CD4-positive, alpha-beta T cell treated with Interleukin-2 at 100 ng/mL for 4 hours (primary cell): ENCODE measurements around the gene FGFR3.
"Not testable (repeated sequence)": the region's sequence is repeated elsewhere in the genome, so short reads cannot be mapped to it uniquely, and the experiment has no call there.

Source experiments
- DNase-seq: peaks from one replicate; pipeline ENCODE4 v3.0.0-alpha.2; 2020; ENCODE audit warnings: low spot score

FGFR3 gene

GRCh38 chr4:1842339-1842895 is 49.3 kb downstream of the FGFR3 start:
- no peak for DNase-seq

GRCh38 chr4:1842993-1843448 is 49.9 kb downstream of the FGFR3 start:
- DNase-seq: no peak

- no peak for DNase-seq
These were observed 50.8 kb downstream of the FGFR3 start for GRCh38 chr4:1843852-1844251.

GRCh38 chr4:1844618-1845017 is 51.5 kb downstream of the FGFR3 start:
- DNase-seq: not testable (repeated sequence)

- DNase-seq: no peak
These were observed 53.5 kb downstream of the FGFR3 start for GRCh38 chr4:1846580-1846979.

- no peak for DNase-seq
These were observed 57.2 kb downstream of the FGFR3 start for GRCh38 chr4:1850276-1850675.

- DNase-seq: no peak
These were observed 58.1 kb downstream of the FGFR3 start for GRCh38 chr4:1851160-1851559.

- DNase-seq: no peak
These were observed 58.7 kb downstream of the FGFR3 start for GRCh38 chr4:1851575-1852410.

- DNase-seq: no peak
These were observed 60.0 kb downstream of the FGFR3 start for GRCh38 chr4:1852904-1853623.

- DNase-seq: no peak
These were observed 61.7 kb downstream of the FGFR3 start for GRCh38 chr4:1854752-1855151.

GRCh38 chr4:1855333-1856070 is 62.4 kb downstream of the FGFR3 start:
- DNase-seq: no peak

- DNase-seq: peak; percentile 93
These were observed 63.2 kb downstream of the FGFR3 start, which contains the start of gene LETM1 for GRCh38 chr4:1856071-1856942. LETM1 (minus strand) TSS chr4:1856156; CDS start chr4:1855950, 206 bp downstream.

GRCh38 chr4:1856943-1857699 is 64.0 kb downstream of the FGFR3 start:
- no peak for DNase-seq

- DNase-seq: no peak
These were observed 64.8 kb downstream of the FGFR3 start for GRCh38 chr4:1857931-1858330.
